Effector memory CD8-positive, alpha-beta T cell (primary cell): ENCODE data around the gene SHANK1.

ENCODE experiments used
- ATAC-seq: fragments of 150-1000 bp; cut with Tn5 transposase; replicated peaks from 2 replicates; pipeline ENCODE4 v1.10.0; 2021; ENCODE audit warnings: mild to moderate bottlenecking, moderate library complexity
- DNase-seq, 3 experiments: peaks; one replicate each; pipeline ENCODE4 v3.0.0; 2021
- H3K27ac Mint-ChIP-seq, 2 donors: one replicate each; pipeline ENCODE4 v1.8.0; 2022; ENCODE audit warnings: mild to moderate bottlenecking in 2 of 2, mixed read lengths in 2 of 2, moderate library complexity in 2 of 2
- H3K27me3 Mint-ChIP-seq, 2 donors: one replicate each; pipeline ENCODE4 v1.8.0; 2022; ENCODE audit warnings: mixed read lengths in 2 of 2
- H3K36me3 Mint-ChIP-seq: one replicate; pipeline ENCODE4 v1.8.0; 2022; ENCODE audit warnings: mild to moderate bottlenecking, moderate library complexity, mixed read lengths; ENCODE audit not compliant: insufficient read depth
- H3K4me1 Mint-ChIP-seq, 2 donors: one replicate each; pipeline ENCODE4 v1.8.0; 2022; ENCODE audit warnings: low read depth in 2 of 2, mixed read lengths in 2 of 2
- H3K4me3 Mint-ChIP-seq, 2 donors: one replicate each; pipeline ENCODE4 v1.8.0; 2022; ENCODE audit warnings: mild to moderate bottlenecking in 2 of 2, mixed read lengths in 2 of 2, moderate library complexity in 2 of 2
- H3K9me3 Mint-ChIP-seq, 2 donors: one replicate each; pipeline ENCODE4 v1.8.0; 2022; ENCODE audit warnings: mixed read lengths in 2 of 2

The SHANK1 gene

DNA sequence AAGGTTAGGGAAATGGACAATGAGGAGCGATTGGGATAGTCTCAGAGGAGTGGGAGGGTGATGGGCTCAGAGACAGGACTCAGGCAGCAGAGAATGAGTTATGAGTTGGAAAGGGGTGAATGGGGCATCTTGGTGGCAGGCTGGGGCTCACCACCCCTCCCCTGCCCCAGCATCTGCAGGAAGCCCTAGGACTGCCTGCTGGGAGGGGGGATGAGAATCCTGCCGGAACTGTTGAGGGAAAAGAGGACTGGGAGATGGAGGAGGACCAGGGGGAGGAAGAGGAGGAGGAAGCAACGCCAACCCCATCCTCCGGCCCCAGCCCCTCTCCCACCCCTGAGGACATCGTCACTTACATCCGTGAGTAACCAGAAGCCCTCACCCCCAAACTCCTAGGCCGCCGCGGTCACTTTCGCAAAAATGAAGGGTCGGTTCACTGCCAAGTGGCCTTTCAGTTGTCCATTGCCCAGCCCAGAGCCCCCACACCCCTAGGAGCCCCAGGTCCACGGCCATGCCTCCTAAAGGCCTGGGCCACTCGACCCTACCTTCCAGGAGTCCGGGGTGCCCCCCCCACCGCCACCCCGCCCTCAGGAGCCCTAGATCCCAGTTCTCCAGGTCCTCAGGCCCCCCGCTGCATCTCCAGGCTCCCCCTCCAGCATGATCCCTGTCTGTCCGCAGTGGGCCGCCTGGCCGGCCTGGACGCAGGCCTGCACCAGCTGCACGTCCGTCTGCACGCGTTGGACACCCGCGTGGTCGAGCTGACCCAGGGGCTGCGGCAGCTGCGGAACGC lies 4.3 kb upstream of the SHANK1 start:
- no peaks in the 10 kb centered on the region for H3K36me3 Mint-ChIP-seq
- ATAC-seq (no peak), DNase-seq (no peak)
- peaks cover 7 to 16% of the 10 kb centered on the region in 2 donors for H3K4me1 Mint-ChIP-seq
- peak overlapping the region; percentile 76 to 78 for H3K4me3 Mint-ChIP-seq
- H3K27me3 Mint-ChIP-seq, result peaks cover 74 to 90% of the 10 kb centered on the region in 2 donors
- no peak overlapping the region for H3K27ac Mint-ChIP-seq
- H3K9me3 Mint-ChIP-seq, result peaks cover 0 to 3% of the 10 kb centered on the region in 2 donors

DNA sequence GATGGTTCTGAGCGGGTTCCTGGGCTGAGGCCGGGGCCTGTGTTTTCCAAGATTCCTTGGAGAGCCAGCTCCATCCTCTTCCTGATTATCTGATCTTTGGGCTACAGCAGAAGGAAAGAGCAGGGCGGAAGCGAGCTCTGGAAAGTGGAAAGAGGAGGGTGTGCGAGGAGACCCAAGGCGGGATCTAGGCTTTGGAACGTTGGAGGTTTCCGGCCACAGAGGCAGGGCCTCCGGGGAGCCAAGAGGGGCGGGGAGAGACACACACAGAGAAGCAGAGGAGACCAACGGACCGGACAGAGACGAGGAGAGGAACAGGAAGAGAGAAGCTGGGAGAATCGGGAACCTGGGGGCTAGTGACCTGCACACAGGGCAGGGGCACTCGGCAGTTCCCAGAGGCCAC lies 3.5 kb upstream of the SHANK1 start, which contains the start of gene CLEC11A:
CLEC11A (plus strand) TSS at position 296 of the 400 bp plus-strand sequence. CDS start 162 bp downstream, outside the sequence.
- Mint-ChIP-seq H3K27ac (no peak within 1 kb of the TSS), H3K4me1 (peaks cover 7 to 16% of the 10 kb centered on the region in 2 donors), H3K27me3 (peaks cover 73 to 87% of the 10 kb centered on the region in 2 donors), H3K36me3 (no peaks in the 10 kb centered on the region), H3K9me3 (peaks cover 0 to 3% of the 10 kb centered on the region in 2 donors), H3K4me3 (peak within 1 kb of the TSS; percentile 76 to 78)
- DNase-seq, result no peak
- ATAC-seq, result no peak

DNA sequence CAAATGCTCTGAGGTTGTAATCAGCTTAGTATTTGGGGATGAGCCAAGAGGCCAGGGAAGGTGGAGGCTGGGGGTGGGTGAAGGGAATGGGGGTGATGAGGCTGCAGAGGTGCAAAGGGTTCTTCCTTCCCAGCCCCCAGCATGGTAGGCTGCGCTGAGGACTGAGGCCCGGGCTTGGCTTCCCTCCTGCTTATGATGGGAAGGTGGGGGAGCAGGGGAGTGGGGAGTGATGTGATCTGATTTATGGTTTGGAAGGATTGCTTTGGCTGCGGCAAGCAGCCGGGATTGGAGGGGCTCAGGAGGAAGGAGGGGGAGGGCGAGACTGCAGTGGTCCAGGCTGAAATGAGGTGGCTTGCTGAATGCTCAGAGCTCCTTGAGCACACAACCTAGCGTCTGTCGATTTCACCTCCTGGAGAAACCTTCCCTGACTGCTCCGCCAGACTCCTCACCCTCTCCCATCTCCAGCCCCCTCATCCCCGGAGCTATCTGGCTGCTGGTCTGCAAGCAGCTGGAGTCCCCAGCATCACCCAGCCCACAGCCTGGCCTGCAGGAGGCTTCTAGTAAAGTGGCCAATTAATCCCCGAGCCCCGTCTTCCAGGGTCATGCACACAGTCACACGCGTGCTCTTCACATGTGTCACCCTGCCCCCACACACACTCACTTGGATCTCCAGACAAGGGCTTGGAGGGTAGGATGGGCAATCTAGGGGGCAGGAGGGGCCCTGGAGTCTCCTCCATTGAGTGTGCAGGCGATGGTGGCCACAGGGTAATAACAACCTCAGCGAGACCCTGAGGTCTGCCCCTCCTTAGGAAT lies 2.8 kb upstream of the SHANK1 start:
- ATAC-seq, result no peak
- Mint-ChIP-seq H3K27ac (no peak overlapping the region), H3K9me3 (peaks cover 0 to 3% of the 10 kb centered on the region in 2 donors), H3K27me3 (peaks cover 72 to 87% of the 10 kb centered on the region in 2 donors), H3K36me3 (peaks cover under 1% of the 10 kb centered on the region), H3K4me3 (peak overlapping the region; percentile 14 to 76), H3K4me1 (peaks cover 7 to 15% of the 10 kb centered on the region in 2 donors)
- DNase-seq, result no peak

DNA sequence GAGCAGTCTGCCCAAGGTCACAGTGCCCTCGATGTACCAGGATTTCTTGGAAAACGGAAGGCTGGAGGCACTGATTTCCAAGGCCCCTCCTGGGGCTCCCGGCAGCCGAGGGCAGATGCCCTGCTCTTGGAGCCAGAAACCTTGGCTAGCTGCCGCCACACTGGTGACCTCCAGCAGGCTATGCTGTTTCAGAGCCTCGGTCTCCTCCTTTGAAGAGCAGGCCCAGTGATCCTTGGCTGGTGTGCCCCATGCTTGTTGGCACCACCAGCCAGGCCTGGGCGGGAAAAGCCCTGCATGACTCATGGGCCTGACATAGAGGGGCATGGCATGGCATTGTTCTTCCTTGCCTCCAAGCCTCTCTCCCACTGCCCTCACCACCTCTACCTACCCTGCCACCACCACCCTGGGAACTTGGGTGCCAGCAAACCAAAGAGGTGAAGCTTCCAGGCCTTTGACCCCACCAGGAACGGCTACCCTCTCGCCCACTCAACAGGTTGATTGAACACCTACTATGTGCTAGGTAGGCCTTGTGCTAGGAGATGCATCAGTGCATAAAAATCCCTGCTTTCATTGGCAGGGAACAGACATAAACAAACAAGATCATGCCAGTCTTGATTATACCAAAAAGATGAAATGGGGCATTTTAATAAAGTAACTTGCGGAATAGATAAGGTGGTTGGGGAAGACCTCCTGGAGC lies 2.0 kb upstream of the SHANK1 start:
- H3K36me3 Mint-ChIP-seq, result peaks cover 3% of the 10 kb centered on the region
- H3K9me3 Mint-ChIP-seq, result peaks cover 0 to 3% of the 10 kb centered on the region in 2 donors
- H3K4me1 Mint-ChIP-seq, result peaks cover 7 to 17% of the 10 kb centered on the region in 2 donors
- H3K4me3 Mint-ChIP-seq, result no peak overlapping the region
- H3K27ac Mint-ChIP-seq, result no peak overlapping the region
- H3K27me3 Mint-ChIP-seq, result peaks cover 68 to 87% of the 10 kb centered on the region in 2 donors
- DNase-seq (no peak), ATAC-seq (no peak)

DNA sequence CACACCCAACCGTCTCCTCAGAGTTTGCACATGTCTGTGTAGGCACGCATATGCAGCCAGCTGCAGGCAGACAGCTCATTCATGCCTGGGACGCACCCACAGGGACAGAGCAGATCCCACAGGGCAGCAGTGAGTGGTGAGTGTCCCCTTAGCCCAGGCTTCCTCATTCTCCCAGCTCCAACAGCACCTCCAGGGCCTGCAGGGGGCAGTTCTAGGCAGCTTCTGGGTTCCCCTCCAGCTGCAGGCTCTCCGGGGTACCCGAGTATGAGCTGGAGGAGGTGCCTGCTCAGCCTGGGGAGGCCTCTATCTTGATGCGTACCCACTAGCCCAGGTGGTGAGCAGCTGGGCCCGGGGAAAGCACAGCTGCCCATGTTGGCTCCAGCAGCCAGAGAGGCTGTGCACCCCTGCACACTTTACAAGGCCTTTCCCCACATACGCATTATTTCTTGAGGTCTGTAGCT lies 1.3 kb upstream of the SHANK1 start:
- DNase-seq, result no peak
- Mint-ChIP-seq H3K4me1 (peaks cover 7 to 17% of the 10 kb centered on the region in 2 donors), H3K36me3 (peaks cover 3% of the 10 kb centered on the region), H3K9me3 (peaks cover 0 to 3% of the 10 kb centered on the region in 2 donors), H3K27me3 (peaks cover 68 to 87% of the 10 kb centered on the region in 2 donors), H3K4me3 (peak overlapping the region; percentile 55 to 56), H3K27ac (no peak overlapping the region)
- no peak for ATAC-seq

DNA sequence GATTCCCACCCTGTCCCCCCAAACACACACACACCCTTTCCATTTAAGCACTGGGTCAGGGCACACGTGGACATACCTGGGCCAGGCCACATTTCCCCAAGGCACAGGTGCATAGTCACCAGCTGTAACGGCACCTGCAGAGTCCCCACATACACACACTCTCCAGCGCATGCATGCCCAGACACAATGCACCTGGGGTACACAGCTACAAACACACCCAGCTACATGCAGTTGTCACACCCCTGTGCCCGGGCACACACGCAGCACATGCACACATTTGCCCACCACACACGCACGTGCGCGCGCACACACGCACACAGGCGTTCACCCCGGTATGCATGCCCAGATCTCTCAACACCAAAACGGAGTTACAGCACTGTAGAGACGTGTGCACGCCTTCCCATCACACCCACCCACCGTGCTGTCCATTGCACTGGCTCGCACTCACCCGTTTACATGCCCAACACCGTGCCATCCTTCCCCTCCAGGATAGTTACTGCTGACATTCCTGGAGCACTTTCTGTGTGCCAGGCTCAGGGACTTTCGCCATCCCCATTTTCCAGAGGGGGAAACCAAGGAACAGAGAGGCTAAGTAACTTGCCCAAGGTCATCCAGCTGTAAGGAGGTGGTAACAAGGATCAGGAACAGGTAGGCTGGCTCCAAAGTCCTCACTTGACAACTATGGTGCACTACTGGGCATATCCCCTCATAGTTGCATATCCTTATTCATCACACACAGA lies 749 bp upstream of the SHANK1 start:
- DNase-seq (no peak), ATAC-seq (no peak)
- peaks cover 73 to 87% of the 10 kb centered on the region in 2 donors for H3K27me3 Mint-ChIP-seq
- H3K36me3 Mint-ChIP-seq, result peaks cover 3% of the 10 kb centered on the region
- peak overlapping the region in 1 of 2 donors; percentile 24 for H3K27ac Mint-ChIP-seq
- H3K9me3 Mint-ChIP-seq, result peaks cover 0 to 3% of the 10 kb centered on the region in 2 donors
- H3K4me1 Mint-ChIP-seq, result peaks cover 7 to 14% of the 10 kb centered on the region in 2 donors
- peak overlapping the region; percentile 55 to 56 for H3K4me3 Mint-ChIP-seq

DNA sequence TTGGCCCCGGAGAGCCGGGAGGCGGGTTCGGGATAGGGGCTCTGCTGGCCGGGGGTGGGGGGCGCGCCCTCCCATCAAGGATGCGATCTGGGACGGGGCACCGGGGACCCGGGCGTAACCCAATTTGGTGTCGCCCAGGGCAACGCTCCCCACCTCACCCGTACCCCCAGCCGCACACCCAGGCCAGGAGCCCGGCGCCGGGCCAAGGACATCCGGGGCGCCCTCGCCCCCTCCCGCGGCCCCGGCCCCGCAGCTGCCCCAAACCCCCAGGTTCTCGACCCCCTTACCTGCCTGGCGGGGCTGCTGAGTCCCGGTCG lies 525 bp downstream of the SHANK1 start:
- Mint-ChIP-seq H3K36me3 (peaks cover 3% of the 10 kb centered on the region), H3K4me1 (peaks cover 7 to 14% of the 10 kb centered on the region in 2 donors), H3K27me3 (peaks cover 76 to 87% of the 10 kb centered on the region in 2 donors), H3K4me3 (no peak overlapping the region), H3K27ac (no peak overlapping the region), H3K9me3 (peaks cover 0 to 3% of the 10 kb centered on the region in 2 donors)
- no peak for ATAC-seq
- DNase-seq, result no peak

DNA sequence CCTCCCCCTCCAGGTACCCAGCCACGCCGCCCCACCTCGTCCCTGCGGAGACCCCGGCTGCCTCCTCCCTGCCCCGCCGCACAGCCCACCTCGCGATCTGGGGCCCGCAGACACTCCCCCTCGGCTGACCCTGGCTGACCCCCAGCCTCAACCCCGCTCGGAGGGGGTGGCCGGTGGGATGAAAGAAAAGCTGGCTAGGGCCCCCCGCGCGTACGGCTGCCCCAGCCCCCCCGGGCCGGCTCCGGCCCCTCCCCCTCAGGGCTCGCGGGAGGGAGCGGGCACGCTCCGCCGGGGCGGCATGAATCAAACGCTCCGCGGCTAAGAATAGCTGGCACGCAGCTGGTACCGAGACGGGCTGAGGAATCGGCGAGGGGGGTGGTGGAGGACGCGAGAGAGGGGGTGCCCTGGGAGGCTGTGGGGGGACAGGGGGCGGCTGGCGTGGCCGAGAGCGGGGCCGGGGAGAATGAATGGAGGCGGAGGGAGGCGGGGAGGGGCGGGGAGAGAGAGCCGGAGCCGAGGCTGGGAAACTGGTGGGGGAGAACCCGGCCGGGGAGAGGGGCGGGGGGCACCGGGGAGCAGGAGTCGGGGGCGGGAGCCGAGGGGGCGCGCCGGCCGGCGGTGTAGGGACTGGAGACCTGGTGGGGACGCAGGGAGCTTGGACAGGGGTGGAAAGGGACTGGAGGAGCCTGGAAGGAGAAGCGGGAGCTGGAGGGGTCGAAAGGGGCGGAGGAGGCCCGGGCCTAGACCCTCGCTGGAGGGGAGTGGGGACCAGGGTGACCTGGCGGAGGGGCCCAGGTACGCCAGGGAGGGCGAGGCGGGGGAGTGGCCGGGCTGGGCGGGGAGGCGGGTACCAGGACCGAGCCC lies 1.1 kb downstream of the SHANK1 start:
- Mint-ChIP-seq H3K36me3 (peaks cover 3% of the 10 kb centered on the region), H3K27ac (no peak overlapping the region), H3K27me3 (peaks cover 76 to 87% of the 10 kb centered on the region in 2 donors), H3K4me1 (peaks cover 7 to 11% of the 10 kb centered on the region in 2 donors), H3K4me3 (no peak overlapping the region), H3K9me3 (no peaks in the 10 kb centered on the region)
- DNase-seq, result no peak
- ATAC-seq, result no peak

DNA sequence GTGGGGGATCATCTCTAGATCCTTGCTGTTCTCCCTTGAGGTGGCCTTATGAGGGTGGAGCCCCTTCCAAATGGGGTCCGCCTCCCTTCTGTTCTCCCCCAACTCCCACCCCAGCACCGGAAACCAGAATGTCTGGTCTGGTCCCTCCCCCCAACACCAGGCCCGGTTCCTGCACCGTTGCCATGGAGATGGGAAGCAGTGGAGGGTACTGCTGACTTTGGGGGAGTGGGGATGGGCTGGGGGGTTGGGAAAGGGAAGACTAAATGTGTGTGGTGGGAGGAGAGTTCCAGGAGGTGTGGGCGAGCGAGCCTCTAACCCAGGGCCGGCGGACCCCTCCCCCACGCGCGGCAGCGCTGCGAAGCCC lies 1.7 kb downstream of the SHANK1 start:
- H3K27ac Mint-ChIP-seq, result no peak overlapping the region
- peaks cover 76 to 87% of the 10 kb centered on the region in 2 donors for H3K27me3 Mint-ChIP-seq
- H3K36me3 Mint-ChIP-seq, result peaks cover 3% of the 10 kb centered on the region
- peaks cover 9 to 15% of the 10 kb centered on the region in 2 donors for H3K4me1 Mint-ChIP-seq
- ATAC-seq (no peak), DNase-seq (no peak)
- H3K4me3 Mint-ChIP-seq, result peak overlapping the region in 1 of 2 donors; percentile 32
- no peaks in the 10 kb centered on the region for H3K9me3 Mint-ChIP-seq

DNA sequence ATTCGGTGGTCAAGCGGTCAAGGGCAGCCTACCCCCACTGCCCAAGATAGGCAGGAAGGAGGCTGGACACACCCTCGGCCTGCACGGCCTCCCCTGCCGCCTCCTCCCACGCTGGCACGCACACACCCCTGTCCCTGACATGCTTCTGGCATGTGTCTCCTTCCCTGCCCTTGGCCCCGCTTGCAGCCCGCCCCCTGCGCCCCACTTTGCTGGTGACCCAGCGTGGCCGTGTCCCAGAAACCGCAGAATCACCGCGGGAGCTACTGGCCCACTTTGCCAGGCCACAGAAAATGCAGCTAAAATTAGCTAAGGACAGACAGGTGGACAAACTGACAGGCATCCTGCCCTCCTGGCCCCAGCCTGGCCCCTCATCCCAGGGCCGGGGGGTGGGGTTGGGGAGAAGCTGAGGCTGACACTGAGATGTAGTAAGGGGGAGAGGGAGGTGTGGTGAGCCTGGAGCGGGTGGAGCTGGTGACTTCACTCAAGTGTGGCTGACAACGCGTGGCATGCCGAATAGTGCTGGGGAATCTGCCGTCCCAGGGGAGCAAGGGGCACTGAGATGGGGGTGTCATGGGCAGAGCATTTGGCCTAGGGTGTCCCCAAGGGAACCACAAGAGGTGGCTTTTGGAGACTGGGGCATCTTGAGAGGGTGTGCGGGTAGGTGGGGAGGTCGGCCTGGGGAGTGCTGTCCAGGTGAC lies 2.4 kb downstream of the SHANK1 start:
- Mint-ChIP-seq H3K27me3 (peaks cover 76 to 87% of the 10 kb centered on the region in 2 donors), H3K9me3 (no peaks in the 10 kb centered on the region), H3K36me3 (peaks cover 3% of the 10 kb centered on the region), H3K27ac (no peak overlapping the region), H3K4me3 (peak overlapping the region in 1 of 2 donors; percentile 32), H3K4me1 (peaks cover 11 to 17% of the 10 kb centered on the region in 2 donors)
- no peak for ATAC-seq
- no peak for DNase-seq

DNA sequence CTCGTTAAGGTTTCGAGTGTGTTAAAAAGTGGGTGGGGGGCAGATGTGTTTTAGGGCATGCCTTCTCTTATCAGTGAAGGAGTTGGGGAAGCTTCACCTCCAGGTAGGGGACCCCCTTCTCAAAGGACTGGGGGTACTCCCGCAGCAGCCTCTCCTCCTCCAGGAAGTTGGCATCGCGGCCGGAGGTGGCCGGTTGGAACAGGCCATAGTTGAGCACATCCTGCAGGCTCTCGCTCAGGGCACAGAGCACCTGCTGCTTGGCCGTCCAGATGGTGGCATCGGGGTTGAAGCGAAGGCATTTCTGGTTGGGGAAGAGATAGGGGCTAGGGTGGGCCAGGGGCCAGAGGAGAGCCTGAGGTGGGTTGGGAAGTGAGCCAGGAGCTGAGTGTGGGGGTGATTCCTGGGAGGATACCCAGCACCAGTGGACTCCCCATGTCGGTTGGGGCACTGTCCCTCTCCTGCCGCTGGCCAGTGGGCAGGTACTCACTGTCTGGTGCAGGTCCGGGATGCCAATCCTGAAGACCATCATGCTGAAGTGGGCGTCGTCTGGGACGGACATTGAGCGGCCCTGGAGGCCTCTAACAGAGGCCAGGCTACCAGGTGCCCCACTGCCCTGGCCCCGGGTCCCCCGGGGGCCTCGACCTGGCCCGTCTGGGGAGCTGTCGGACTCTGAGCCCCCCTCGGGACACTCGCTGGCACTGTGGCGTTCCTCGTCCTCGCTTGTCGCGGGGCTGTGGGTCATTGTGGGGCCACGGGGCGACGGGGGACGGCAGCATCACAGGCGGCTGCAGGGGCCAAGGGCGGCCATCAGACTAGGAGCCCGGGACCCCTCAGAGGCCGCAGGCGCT lies 3.2 kb downstream of the SHANK1 start:
- H3K27me3 Mint-ChIP-seq, result peaks cover 76 to 87% of the 10 kb centered on the region in 2 donors
- H3K4me1 Mint-ChIP-seq, result peaks cover 11 to 17% of the 10 kb centered on the region in 2 donors
- H3K9me3 Mint-ChIP-seq, result no peaks in the 10 kb centered on the region
- peak overlapping the region in 1 of 2 donors; percentile 10 for H3K4me3 Mint-ChIP-seq
- no peak overlapping the region for H3K27ac Mint-ChIP-seq
- ATAC-seq (no peak), DNase-seq (no peak)
- H3K36me3 Mint-ChIP-seq, result peaks cover 3% of the 10 kb centered on the region
